H54 (cell line): ENCODE results near the gene TJAP1.
"Not testable (repeated sequence)": the region's sequence is repeated elsewhere in the genome, so short reads cannot be mapped to it uniquely, and the experiment has no call there.

Experiments used
- DNase-seq: peaks from one replicate; pipeline ENCODE4 v3.0.0; 2011; ENCODE audit warnings: low spot score, mixed read lengths; ENCODE audit not compliant: insufficient read length
- FAIRE-seq: peaks from 3 replicates; lab custom pipeline; 2011; peaks lifted over from hg19 to GRCh38; lab: Jason Lieb, UNC
- POLR2A ChIP-seq: IDR thresholded peaks from 2 replicates; pipeline ENCODE4 v1.6.1; 2011; ENCODE audit warnings: low read depth, mild to moderate bottlenecking, low read length

TJAP1 gene

GRCh38 chr6:43445576-43445975 lies 31.8 kb upstream of the TJAP1 start:
- DNase-seq, result no peak
- FAIRE-seq, result no peak
- no peak for TF ChIP-seq POLR2A

- no peak for FAIRE-seq
- no peak for DNase-seq
- TF ChIP-seq POLR2A, result no peak
These were observed 29.8 kb upstream of the TJAP1 start for GRCh38 chr6:43447604-43448003.

GRCh38 chr6:43448916-43449315 lies 28.5 kb upstream of the TJAP1 start:
- TF ChIP-seq POLR2A, result no peak
- FAIRE-seq (no peak), DNase-seq (no peak)

- FAIRE-seq (no peak), DNase-seq (no peak)
- TF ChIP-seq POLR2A, result no peak
These were observed 26.7 kb upstream of the TJAP1 start for GRCh38 chr6:43450699-43451131.

GRCh38 chr6:43451348-43451747 lies 26.0 kb upstream of the TJAP1 start:
- DNase-seq (no peak), FAIRE-seq (no peak)
- TF ChIP-seq POLR2A, result no peak

GRCh38 chr6:43451939-43452338 lies 25.4 kb upstream of the TJAP1 start:
- DNase-seq, result no peak
- TF ChIP-seq POLR2A, result no peak
- no peak for FAIRE-seq

- no peak for TF ChIP-seq POLR2A
- FAIRE-seq (no peak), DNase-seq (no peak)
These were observed 24.5 kb upstream of the TJAP1 start for GRCh38 chr6:43452896-43453295.

- no peak for FAIRE-seq
- no peak for TF ChIP-seq POLR2A
These were observed 23.5 kb upstream of the TJAP1 start for GRCh38 chr6:43453831-43454230.

GRCh38 chr6:43454290-43454695 lies 23.1 kb upstream of the TJAP1 start:
- DNase-seq, result no peak
- no peak for FAIRE-seq
- TF ChIP-seq POLR2A, result no peak

More at GRCh38 chr6:43453831-43454230, 23.5 kb upstream of the TJAP1 start:
- no peak for DNase-seq

GRCh38 chr6:43454696-43455530 lies 22.5 kb upstream of the TJAP1 start:
- no peak for TF ChIP-seq POLR2A
- FAIRE-seq (no peak), DNase-seq (peak; percentile 90)

- peak; percentile 18 for DNase-seq
- no peak for FAIRE-seq
These were observed 21.6 kb upstream of the TJAP1 start, which contains the start of gene DLK2 for GRCh38 chr6:43455531-43456428. TSS of gene DLK2 (minus strand) at chr6:43455548. CDS start at chr6:43454825, 723 bp downstream.

GRCh38 chr6:43457643-43458042 lies 19.7 kb upstream of the TJAP1 start:
- no peak for DNase-seq
- no peak for FAIRE-seq
- TF ChIP-seq POLR2A, result no peak

More at GRCh38 chr6:43455531-43456428, 21.6 kb upstream of the TJAP1 start, which contains the start of gene DLK2:
- no peak for TF ChIP-seq POLR2A

- FAIRE-seq, DNase-seq: not testable (repeated sequence)
These were observed 19.2 kb upstream of the TJAP1 start for GRCh38 chr6:43458154-43458553.

- no peak for FAIRE-seq
- DNase-seq, result no peak
- no peak for TF ChIP-seq POLR2A
These were observed 17.8 kb upstream of the TJAP1 start for GRCh38 chr6:43459535-43459934.
